Neutrophil (primary cell): ENCODE measurements around the gene NUAK1.

ENCODE experiments used
- H3K27ac ChIP-seq: fragments of 200-600 bp; sonication (generic); 2 replicates; pipeline ENCODE4 v1.5.1; 2016; ENCODE audit warnings: mild to moderate bottlenecking, moderate library complexity
- H3K27me3 ChIP-seq: fragments of 200-600 bp; sonication (generic); 2 replicates; pipeline ENCODE4 v1.6.0; 2016; ENCODE audit warnings: mild to moderate bottlenecking
- H3K36me3 ChIP-seq: fragments of 200-600 bp; sonication (generic); 2 replicates; pipeline ENCODE4 v1.5.1; 2017
- H3K4me1 ChIP-seq, 2 experiments: fragments of 200-600 bp in 1 of 2; sonication (generic) in 1 of 2; 1 replicate in 1 of 2; 2 replicates in 1 of 2; pipeline versions ENCODE4 v1.5.1 to v1.6.1; 2013 to 2016; ENCODE audit warnings: low read depth in 1 of 2, low read length in 1 of 2, mild to moderate bottlenecking in 1 of 2, moderate library complexity in 1 of 2; ENCODE audit not compliant: control insufficient read depth in 1 of 2, insufficient read depth in 1 of 2
- H3K4me3 ChIP-seq, 2 experiments: fragments of 200-600 bp in 1 of 2; sonication (generic) in 1 of 2; 1 replicate in 1 of 2; 2 replicates in 1 of 2; pipeline ENCODE4 v1.5.1; 2013 to 2016; ENCODE audit warnings: low read depth in 1 of 2, low read length in 1 of 2, mild to moderate bottlenecking in 1 of 2, moderate library complexity in 1 of 2
- H3K9me3 ChIP-seq: fragments of 200-600 bp; sonication (generic); 2 replicates; pipeline ENCODE4 v1.5.1; 2016
- TF ChIP-seq, protein P1 (sequence below): fragments of 200-600 bp; sonication (generic); IDR thresholded peaks from 2 replicates; pipeline ENCODE4 v1.5.1; 2016; ENCODE audit warnings: antibody characterized with exemption

NUAK1 gene

DNA sequence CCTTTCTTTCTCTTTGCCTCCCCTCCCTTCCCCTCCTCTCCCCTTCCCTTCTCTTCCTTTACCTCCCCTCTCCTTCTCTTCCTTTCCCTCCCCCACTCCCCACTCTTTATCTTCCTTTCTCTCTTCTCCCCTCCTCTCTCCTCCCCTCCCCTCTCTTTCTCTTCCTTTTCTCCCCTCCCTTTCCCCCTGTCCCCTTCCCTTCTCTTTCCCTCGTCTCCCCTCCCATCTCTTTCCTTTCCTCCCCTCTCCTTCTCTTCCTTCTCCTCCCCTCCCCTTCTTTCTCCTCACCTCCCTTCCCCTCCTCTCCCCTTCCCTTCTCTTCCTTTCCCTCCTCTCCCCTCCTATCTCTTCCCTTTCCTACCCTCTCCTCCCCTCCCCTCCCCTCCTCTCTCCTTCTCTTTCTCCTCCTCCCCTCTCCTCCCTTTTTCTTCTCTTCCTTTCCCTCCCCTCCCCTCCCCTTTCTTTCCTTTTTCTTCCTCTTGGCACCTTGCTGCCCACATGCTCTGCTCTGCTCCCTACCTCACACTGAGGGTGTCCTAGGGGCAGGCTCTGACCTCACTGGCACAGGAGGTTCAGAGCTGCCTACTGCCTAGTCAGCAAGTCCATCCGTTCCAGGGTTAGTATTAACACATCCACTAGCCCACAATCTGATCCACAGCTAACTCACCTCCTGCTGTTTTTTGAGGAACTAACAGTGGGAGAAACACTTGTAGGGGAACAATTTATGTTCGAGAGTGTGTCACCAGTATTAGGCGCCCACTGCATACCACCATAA lies 101.0 kb downstream of the NUAK1 start:
- Histone ChIP-seq H3K27me3 (no peaks in the 10 kb centered on the region), H3K36me3 (no peaks in the 10 kb centered on the region), H3K4me3 (no peak overlapping the region), H3K27ac (no peak overlapping the region), H3K4me1 (no peaks in the 10 kb centered on the region), H3K9me3 (no peaks in the 10 kb centered on the region)
- TF ChIP-seq, protein P1, sequence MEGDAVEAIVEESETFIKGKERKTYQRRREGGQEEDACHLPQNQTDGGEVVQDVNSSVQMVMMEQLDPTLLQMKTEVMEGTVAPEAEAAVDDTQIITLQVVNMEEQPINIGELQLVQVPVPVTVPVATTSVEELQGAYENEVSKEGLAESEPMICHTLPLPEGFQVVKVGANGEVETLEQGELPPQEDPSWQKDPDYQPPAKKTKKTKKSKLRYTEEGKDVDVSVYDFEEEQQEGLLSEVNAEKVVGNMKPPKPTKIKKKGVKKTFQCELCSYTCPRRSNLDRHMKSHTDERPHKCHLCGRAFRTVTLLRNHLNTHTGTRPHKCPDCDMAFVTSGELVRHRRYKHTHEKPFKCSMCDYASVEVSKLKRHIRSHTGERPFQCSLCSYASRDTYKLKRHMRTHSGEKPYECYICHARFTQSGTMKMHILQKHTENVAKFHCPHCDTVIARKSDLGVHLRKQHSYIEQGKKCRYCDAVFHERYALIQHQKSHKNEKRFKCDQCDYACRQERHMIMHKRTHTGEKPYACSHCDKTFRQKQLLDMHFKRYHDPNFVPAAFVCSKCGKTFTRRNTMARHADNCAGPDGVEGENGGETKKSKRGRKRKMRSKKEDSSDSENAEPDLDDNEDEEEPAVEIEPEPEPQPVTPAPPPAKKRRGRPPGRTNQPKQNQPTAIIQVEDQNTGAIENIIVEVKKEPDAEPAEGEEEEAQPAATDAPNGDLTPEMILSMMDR: no peak

DNA sequence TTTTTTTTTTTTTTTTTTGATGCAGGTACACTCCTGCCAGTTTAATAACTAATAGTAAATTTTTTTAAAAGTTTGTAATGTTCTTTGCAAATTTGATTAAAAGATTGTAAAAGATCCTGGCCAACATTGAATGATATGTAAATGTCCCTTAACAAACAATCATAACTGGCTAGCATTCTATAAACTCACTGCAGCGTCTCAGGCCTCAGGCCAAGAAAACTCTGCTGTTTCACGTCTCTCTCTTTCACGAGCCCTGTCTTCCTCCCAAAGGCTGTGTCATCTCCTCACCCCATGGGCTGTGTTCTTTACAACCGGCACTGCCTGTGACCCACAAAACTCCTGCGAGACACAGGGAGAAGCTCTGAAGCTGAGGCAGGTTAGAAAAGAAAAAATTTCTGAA lies 103.3 kb downstream of the NUAK1 start:
- no peaks in the 10 kb centered on the region for H3K36me3 ChIP-seq
- TF ChIP-seq, protein P1: no peak
- no peaks in the 10 kb centered on the region for H3K27me3 ChIP-seq
- H3K4me1 ChIP-seq: no peaks in the 10 kb centered on the region
- no peaks in the 10 kb centered on the region for H3K9me3 ChIP-seq
- no peak overlapping the region for H3K4me3 ChIP-seq
- H3K27ac ChIP-seq: no peak overlapping the region

DNA sequence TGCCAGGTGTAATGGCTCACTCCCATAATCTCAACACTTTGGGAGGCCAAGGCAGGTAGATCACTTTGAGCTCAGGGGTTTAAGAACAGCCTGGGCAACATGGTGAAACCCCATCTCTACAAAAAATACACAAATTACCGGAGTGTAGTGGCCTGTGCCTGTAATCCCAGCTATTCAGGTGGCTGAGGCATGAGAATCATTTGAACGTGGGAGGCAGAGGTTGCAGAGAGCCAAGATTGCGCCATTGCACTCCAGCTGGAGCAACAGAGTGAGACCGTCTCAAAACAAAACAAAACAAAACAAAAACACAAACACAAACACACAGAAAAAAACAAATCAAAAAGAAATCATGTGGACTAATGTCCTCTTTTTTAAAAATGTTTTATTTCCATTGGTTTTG lies 104.4 kb downstream of the NUAK1 start:
- Histone ChIP-seq H3K9me3 (no peaks in the 10 kb centered on the region), H3K27ac (no peak overlapping the region), H3K4me3 (no peak overlapping the region), H3K27me3 (no peaks in the 10 kb centered on the region), H3K36me3 (no peaks in the 10 kb centered on the region), H3K4me1 (no peaks in the 10 kb centered on the region)
- TF ChIP-seq, protein P1: no peak

DNA sequence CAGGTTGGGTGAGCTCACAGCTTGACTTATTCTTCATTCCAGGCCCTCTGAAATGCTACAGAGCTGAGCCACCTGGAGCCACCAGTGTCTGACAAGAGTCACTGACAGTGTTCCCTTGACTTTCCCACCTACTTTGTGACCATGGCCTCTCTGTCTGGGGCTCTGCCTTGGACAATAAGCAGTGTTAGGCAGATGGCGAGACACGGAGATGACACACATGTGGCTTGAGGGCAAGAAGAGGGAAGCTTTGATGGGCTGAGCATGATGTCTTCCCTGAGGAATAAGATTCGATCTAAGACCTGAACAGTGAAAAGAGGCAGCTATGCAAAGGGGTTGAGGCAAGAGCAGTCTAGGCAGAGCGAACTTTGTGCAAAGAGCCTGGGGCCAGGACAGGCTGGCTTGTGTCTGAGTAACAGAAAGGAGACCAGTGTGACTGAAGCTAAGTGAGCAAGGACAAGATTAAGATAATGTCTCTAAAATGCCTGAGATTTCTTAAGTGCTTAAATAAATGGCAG lies 105.5 kb downstream of the NUAK1 start:
- no peaks in the 10 kb centered on the region for H3K9me3 ChIP-seq
- no peaks in the 10 kb centered on the region for H3K27me3 ChIP-seq
- no peaks in the 10 kb centered on the region for H3K36me3 ChIP-seq
- H3K4me1 ChIP-seq: no peaks in the 10 kb centered on the region
- TF ChIP-seq, protein P1: no peak
- H3K27ac ChIP-seq: no peak overlapping the region
- H3K4me3 ChIP-seq: no peak overlapping the region

DNA sequence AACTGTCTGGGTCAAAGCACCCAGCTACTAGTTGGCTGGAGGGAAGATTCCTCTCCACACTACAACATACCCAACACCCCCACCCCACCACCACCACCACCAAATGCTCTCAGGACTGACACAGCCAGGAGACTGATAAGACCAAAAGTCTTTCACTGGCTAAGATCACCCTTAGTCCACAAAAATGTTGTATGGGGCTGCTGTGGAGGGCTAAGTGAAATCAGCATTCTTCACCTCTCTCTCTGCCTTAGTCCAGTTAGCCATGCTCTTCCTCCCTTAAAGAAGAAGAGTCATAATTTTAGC lies 106.2 kb downstream of the NUAK1 start:
- Histone ChIP-seq H3K4me3 (no peak overlapping the region), H3K36me3 (no peaks in the 10 kb centered on the region), H3K9me3 (no peaks in the 10 kb centered on the region), H3K27ac (no peak overlapping the region), H3K4me1 (no peaks in the 10 kb centered on the region), H3K27me3 (no peaks in the 10 kb centered on the region)
- TF ChIP-seq, protein P1: no peak
